Cardiac fibroblast (primary cell): Measurements from ENCODE around the gene CCDC33.

Experiments
- DNase-seq, 2 donors: peaks; one replicate each; pipeline versions ENCODE4 v3.0.0 to v3.0.0-alpha.2; 2010; ENCODE audit warnings: low read depth in 2 of 2
- H3K4me3 ChIP-seq, 2 donors: replicated peaks in 1 of 2; 1 replicate in 1 of 2; 2 replicates in 1 of 2; pipeline ENCODE4 v1.5.1; 2011; ENCODE audit warnings: low read depth in 2 of 2, low read length in 2 of 2, mild to moderate bottlenecking in 2 of 2, moderate library complexity in 1 of 2
- TF ChIP-seq, protein P1 (sequence below): IDR thresholded peaks from one replicate; pipeline ENCODE4 v1.5.1; 2011; ENCODE audit warnings: low read depth, mild to moderate bottlenecking, low read length, inconsistent platforms

Gene CCDC33

DNA sequence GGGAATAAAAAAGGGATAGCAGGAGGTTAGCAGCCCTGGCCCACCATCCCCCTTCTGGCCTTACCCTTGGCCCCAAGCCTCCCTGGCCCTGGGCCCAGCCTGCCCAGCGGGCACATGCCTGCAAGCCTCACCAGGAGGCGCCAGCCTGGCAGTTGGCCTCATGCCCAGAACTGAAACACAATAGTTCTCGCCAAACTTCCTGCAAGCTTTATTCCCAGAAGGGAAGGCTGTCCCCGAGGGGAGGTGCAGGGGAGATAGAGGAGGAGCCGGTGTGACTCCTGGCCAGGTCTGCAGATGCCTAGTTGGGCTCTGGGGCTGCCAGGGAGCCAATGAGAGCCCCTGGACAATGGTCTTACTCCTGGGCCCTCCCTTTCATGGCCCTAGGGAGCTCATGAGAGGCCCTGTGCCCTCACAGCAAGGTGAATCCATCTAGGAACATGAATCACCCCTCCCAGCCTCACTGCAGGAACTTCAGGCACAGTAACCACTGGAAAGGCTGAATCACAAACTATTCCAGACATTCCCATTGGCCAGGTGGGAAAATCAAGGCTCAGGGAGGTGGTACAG is 4.0 kb downstream of the CCDC33 start:
- DNase-seq = peak; percentile 86 to 95
- H3K4me3 ChIP-seq = no peak overlapping the region
- TF ChIP-seq, protein P1, sequence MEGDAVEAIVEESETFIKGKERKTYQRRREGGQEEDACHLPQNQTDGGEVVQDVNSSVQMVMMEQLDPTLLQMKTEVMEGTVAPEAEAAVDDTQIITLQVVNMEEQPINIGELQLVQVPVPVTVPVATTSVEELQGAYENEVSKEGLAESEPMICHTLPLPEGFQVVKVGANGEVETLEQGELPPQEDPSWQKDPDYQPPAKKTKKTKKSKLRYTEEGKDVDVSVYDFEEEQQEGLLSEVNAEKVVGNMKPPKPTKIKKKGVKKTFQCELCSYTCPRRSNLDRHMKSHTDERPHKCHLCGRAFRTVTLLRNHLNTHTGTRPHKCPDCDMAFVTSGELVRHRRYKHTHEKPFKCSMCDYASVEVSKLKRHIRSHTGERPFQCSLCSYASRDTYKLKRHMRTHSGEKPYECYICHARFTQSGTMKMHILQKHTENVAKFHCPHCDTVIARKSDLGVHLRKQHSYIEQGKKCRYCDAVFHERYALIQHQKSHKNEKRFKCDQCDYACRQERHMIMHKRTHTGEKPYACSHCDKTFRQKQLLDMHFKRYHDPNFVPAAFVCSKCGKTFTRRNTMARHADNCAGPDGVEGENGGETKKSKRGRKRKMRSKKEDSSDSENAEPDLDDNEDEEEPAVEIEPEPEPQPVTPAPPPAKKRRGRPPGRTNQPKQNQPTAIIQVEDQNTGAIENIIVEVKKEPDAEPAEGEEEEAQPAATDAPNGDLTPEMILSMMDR = peak; percentile 33

DNA sequence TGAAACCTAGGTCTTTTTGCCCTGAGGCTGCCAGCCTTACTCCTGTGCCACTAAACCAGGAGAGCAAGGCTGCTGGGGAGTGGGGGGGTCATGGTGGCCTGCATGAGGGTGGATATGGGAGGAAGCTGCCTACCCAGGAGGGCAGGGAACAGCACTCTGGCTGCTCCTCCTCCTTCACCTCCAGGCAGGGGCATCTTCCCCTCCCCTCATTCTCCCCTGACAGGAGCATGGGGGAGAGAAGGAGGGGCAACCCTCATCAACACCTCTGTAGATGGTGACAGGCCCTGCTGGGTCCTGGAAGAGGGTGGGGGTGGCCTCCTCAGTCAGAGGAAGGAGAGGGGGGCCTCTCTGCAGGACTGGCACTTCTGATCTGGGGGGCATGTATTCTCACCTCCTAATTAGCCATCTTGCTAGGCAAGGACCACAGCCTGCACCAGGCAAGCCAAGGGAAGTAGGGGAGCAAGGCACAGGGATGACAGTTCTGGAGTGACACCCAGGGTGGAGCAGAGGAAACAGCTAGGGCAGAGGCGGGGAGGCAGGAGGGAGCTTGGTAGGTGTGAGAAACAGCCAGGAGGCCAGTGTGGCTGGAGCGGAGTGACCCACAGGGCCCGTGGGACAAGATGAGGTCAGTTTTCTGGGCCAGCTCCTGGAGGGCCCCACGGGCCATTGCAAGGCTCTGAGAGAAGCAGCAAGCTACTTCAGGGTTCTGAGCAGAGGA is 4.9 kb downstream of the CCDC33 start:
- no peak overlapping the region for H3K4me3 ChIP-seq
- TF ChIP-seq, protein P1 = no peak
- DNase-seq = no peak

DNA sequence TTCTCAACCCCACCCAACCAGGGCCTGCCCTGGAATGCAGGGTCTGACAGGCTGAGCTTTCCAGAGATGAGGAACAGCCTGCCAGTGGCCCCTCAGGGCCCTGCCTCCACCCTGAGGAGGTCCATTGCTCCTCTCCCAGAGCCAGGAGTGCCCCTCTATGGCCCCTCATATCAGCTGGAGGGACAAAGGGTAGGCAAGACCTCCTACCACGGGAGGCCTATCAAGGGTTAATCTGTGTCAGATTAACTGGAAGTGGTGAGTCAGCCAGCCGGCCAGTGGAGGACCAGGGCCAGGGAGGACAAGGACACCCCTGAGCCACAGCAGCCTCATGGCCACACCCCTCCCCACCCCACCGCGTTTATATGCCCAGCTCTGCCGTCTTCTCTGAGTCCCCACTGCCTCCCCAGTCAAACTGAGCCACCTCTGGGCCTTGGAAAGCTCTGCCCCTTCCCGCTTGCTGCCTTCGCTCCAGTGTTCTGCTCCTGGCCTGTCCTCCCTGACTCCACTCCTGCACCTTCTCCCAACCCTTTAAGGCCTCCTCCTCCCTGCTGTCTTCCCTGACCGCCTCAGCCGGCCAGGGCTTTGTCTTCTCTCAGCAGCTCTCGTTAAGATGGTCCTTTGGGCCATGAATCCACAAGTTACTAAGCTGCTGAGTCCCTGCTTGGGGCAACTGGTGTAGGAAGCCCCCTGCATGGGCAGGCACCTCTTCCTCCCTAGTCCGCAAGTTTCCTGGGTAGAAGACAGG is 6.5 kb downstream of the CCDC33 start:
- TF ChIP-seq, protein P1 = no peak
- peak; percentile 43 to 51 for DNase-seq
- H3K4me3 ChIP-seq = no peak overlapping the region

DNA sequence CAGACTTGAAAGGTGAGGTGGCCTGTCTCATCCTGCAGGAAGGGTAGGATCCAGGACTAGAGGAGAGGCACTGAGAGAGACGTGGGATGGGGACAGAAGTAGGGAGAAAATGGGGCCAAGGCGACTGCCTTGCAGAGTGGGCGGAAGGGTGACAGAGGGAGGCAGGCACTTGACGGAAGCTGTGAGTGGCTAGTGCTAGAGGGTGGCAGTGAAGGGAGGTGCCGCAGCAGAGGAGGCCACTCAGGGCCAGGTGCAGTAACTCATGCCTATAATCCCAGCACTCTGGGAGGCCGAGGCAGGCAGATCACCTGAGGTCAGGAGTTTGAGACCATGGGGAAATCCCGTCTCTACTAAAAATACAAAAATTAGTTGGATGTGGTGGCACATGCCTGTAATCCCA is 7.3 kb downstream of the CCDC33 start:
- DNase-seq = no peak
- no peak overlapping the region for H3K4me3 ChIP-seq
- TF ChIP-seq, protein P1 = no peak

DNA sequence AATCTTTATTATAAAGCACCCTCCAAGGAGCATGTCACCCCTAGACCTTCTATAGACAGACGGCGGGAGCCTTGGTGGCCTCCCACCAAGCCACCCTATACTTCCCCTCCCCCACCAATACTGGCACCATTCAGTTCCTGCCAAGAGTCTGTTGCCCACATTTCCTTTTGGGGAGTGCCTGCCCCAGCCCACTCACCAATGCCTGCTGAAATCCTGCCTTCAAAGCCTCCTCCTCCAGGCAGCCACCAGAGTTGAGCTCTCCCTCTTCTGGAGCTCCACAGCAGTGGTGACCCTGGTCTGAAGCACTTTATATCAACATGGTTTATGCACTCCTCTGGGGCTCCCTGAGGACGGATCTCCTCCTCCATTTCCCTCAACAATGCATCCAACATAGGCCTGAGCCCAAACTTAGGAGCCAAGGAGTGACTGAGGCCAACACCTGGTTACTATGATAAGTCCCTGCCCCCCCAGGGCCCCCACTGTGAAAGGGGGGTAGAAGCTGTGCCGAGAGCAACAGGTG is 8.8 kb downstream of the CCDC33 start:
- no peak for DNase-seq
- TF ChIP-seq, protein P1 = no peak
- H3K4me3 ChIP-seq = no peak overlapping the region

DNA sequence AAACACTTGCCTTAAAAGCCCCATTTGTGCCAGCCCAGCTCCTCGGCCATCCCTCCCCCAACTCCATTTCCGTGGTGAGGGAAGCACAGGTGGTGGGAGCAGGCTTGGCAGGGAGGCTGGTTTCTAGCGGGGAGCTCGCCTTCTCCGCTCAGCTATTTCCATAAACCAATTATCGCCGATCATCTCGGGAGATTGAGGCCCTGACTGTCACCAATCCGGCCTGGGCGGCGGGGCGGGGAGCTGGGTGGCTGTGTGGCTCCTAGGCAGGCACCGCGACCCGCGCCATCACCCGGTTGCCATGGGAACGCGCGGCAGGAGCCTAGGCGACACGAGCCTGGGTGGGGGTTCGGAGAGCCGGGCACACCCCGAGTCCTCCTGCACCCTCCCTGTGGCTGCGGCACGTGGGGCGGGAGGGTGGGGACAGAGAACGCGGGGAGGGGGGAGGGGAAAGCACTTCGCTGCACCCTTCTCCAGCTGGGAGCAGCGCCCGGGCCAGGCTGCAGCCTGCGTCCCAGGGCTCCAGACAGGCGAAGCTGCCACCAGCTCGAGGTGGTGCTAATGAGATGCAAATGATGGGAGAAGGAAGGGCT is 9.3 kb downstream of the CCDC33 start:
- DNase-seq = no peak
- TF ChIP-seq, protein P1 = no peak
- no peak overlapping the region for H3K4me3 ChIP-seq
